H9 (cell line): ENCODE measurements around the gene GRID2. TPM values are rescaled to one million over a fixed set of nuclear protein-coding genes. Genes with fewer than 3 reads are reported as not detected.
"Not testable (repeated sequence)": the region's sequence is repeated elsewhere in the genome, so short reads cannot be mapped to it uniquely, and the experiment has no call there.

Experiments used
- DNase-seq: peaks from one replicate; pipeline ENCODE4 v3.0.0-alpha.2; 2017
- H2AFZ ChIP-seq: one replicate; pipeline ENCODE4 v1.6.1; 2013; ENCODE audit warnings: mild to moderate bottlenecking, low read length, control low read depth, moderate library complexity
- H2AK5ac ChIP-seq: 2 replicates; pipeline ENCODE4 v1.6.1; 2013; ENCODE audit warnings: low read length, control low read depth, mixed read lengths; ENCODE audit not compliant: insufficient read length
- H2BK120ac ChIP-seq: one replicate; pipeline ENCODE4 v1.6.1; 2013; ENCODE audit warnings: low read depth, mild to moderate bottlenecking, low read length, control low read depth, inconsistent platforms; ENCODE audit not compliant: poor library complexity, severe bottlenecking
- H2BK12ac ChIP-seq: 2 replicates; pipeline ENCODE4 v1.6.1; 2013; ENCODE audit warnings: low read length, control low read depth, mixed read lengths, low read depth; ENCODE audit not compliant: insufficient read length
- H2BK15ac ChIP-seq: 2 replicates; pipeline ENCODE4 v1.6.1; 2013; ENCODE audit warnings: low read depth, low read length, control low read depth
- H2BK20ac ChIP-seq: one replicate; pipeline ENCODE4 v1.6.1; 2013; ENCODE audit warnings: low read depth, mild to moderate bottlenecking, low read length, control low read depth, inconsistent platforms; ENCODE audit not compliant: poor library complexity, severe bottlenecking
- H2BK5ac ChIP-seq: 2 replicates; pipeline ENCODE4 v1.6.1; 2013; ENCODE audit warnings: low read length, control low read depth, mixed read lengths; ENCODE audit not compliant: insufficient read length
- H3K14ac ChIP-seq: 2 replicates; pipeline ENCODE4 v1.6.1; 2013; ENCODE audit warnings: low read length, control low read depth; ENCODE audit not compliant: insufficient read depth
- H3K18ac ChIP-seq: 2 replicates; pipeline ENCODE4 v1.6.1; 2013; ENCODE audit warnings: low read depth, mild to moderate bottlenecking, mixed read lengths, low read length, control low read depth; ENCODE audit not compliant: insufficient read length
- H3K23ac ChIP-seq: 2 replicates; pipeline ENCODE4 v1.6.1; 2013; ENCODE audit warnings: low read length, control low read depth, mixed read lengths, low read depth; ENCODE audit not compliant: insufficient read length
- H3K23me2 ChIP-seq: 2 replicates; pipeline ENCODE4 v1.6.1; 2013; ENCODE audit warnings: low read depth, mild to moderate bottlenecking, mixed read lengths, low read length, control low read depth; ENCODE audit not compliant: insufficient read length, poor library complexity, severe bottlenecking
- H3K27ac ChIP-seq: 2 replicates; pipeline ENCODE4 v1.5.1; 2013; ENCODE audit warnings: low read length, control low read depth, mixed read lengths, low read depth; ENCODE audit not compliant: insufficient read length
- H3K27me3 ChIP-seq: 2 replicates; pipeline ENCODE4 v1.6.1; 2013; ENCODE audit warnings: low read length, control low read depth, inconsistent platforms; ENCODE audit not compliant: insufficient read depth
- H3K4ac ChIP-seq: 2 replicates; pipeline ENCODE4 v1.6.1; 2013; ENCODE audit warnings: low read depth, mild to moderate bottlenecking, control low read depth, inconsistent platforms, low read length, moderate library complexity
- H3K4me1 ChIP-seq: 2 replicates; pipeline ENCODE4 v1.6.1; 2013; ENCODE audit warnings: low read length, control low read depth, inconsistent platforms; ENCODE audit not compliant: insufficient read depth
- H3K4me2 ChIP-seq: 2 replicates; pipeline ENCODE4 v1.6.1; 2013; ENCODE audit warnings: low read length, control low read depth, mixed read lengths; ENCODE audit not compliant: insufficient read length, insufficient read depth
- H3K56ac ChIP-seq: 2 replicates; pipeline ENCODE4 v1.6.1; 2013; ENCODE audit warnings: low read depth, mild to moderate bottlenecking, mixed read lengths, low read length, control low read depth; ENCODE audit not compliant: insufficient read length
- H3K79me1 ChIP-seq: 2 replicates; pipeline ENCODE4 v1.6.1; 2013; ENCODE audit warnings: low read depth, mild to moderate bottlenecking, moderate library complexity, low read length, control low read depth, inconsistent platforms; ENCODE audit not compliant: insufficient read depth, poor library complexity, severe bottlenecking
- H3K79me2 ChIP-seq: 2 replicates; pipeline ENCODE4 v1.6.1; 2013; ENCODE audit warnings: low read length, control low read depth, inconsistent platforms; ENCODE audit not compliant: insufficient read depth
- H3K9ac ChIP-seq: 2 replicates; pipeline ENCODE4 v1.6.1; 2013; ENCODE audit warnings: low read length, control low read depth, mixed read lengths; ENCODE audit not compliant: insufficient read length; ENCODE audit errors: extremely low read depth
- H3K9me3 ChIP-seq: one replicate; pipeline ENCODE4 v1.6.1; 2013; ENCODE audit warnings: low read depth, low read length, inconsistent platforms; ENCODE audit not compliant: control insufficient read depth
- H3T11ph ChIP-seq: one replicate; pipeline ENCODE4 v1.6.1; 2013; ENCODE audit warnings: mild to moderate bottlenecking, low read length, control low read depth, inconsistent platforms
- H4K20me1 ChIP-seq: one replicate; pipeline ENCODE4 v1.6.1; 2013; ENCODE audit not compliant: control insufficient read depth, insufficient read length, insufficient read depth
- H4K5ac ChIP-seq: 2 replicates; pipeline ENCODE4 v1.6.1; 2013; ENCODE audit warnings: low read depth, mild to moderate bottlenecking, mixed read lengths, low read length, control low read depth; ENCODE audit not compliant: insufficient read length
- H4K8ac ChIP-seq: replicated peaks from 2 replicates; pipeline ENCODE4 v1.6.1; 2013; ENCODE audit warnings: low read length, control low read depth, mixed read lengths, low read depth; ENCODE audit not compliant: insufficient read length
- H4K91ac ChIP-seq: 2 replicates; pipeline ENCODE4 v1.6.1; 2013; ENCODE audit warnings: low read depth, mild to moderate bottlenecking, moderate library complexity, mixed read lengths, low read length, control low read depth; ENCODE audit not compliant: insufficient read length
- H3K27ac Mint-ChIP-seq, 3 experiments: 2 replicates in 2 of 3; 3 replicates in 1 of 3; pipeline ENCODE4 v1.8.0; 2020 to 2021; ENCODE audit warnings: mixed read lengths in 3 of 3, mild to moderate bottlenecking in 1 of 3, moderate library complexity in 1 of 3
- H3K27me3 Mint-ChIP-seq: 2 replicates; pipeline ENCODE4 v1.8.0; 2021; ENCODE audit warnings: low read depth, mild to moderate bottlenecking, moderate library complexity, mixed read lengths
- H3K36me3 Mint-ChIP-seq, 3 experiments: 2 replicates in 2 of 3; 3 replicates in 1 of 3; pipeline ENCODE4 v1.8.0; 2020 to 2021; ENCODE audit warnings: low read depth in 3 of 3, mixed read lengths in 3 of 3; ENCODE audit not compliant: insufficient read depth in 1 of 3
- H3K4me1 Mint-ChIP-seq, 2 experiments: 2 replicates each; pipeline ENCODE4 v1.8.0; 2020; ENCODE audit warnings: mixed read lengths in 2 of 2
- H3K4me3 Mint-ChIP-seq, 2 experiments: 2 replicates in 1 of 2; 3 replicates in 1 of 2; pipeline ENCODE4 v1.8.0; 2020 to 2021; ENCODE audit warnings: mild to moderate bottlenecking in 2 of 2, mixed read lengths in 2 of 2, moderate library complexity in 1 of 2
- H3K9me3 Mint-ChIP-seq, 2 experiments: 2 replicates in 1 of 2; 3 replicates in 1 of 2; pipeline ENCODE4 v1.8.0; 2020; ENCODE audit warnings: mild to moderate bottlenecking in 2 of 2, mixed read lengths in 2 of 2, moderate library complexity in 1 of 2
- WGBS: extraction: QIAGEN DNeasy Blood & Tissue Kit; methylation state at CpG from one replicate; pipeline ENCODE4 v1.1.7; 2013; ENCODE audit warnings: missing lambda C conversion rate, low lambda C conversion rate, mixed read lengths; ENCODE audit not compliant: insufficient read length; ENCODE audit errors: extremely low coverage; 5-methylcytosine and 5-hydroxymethylcytosine counted together
- total RNA-seq: library from RNA; stranded (reverse); gene quantifications from 2 replicates; pipeline ENCODE4 v1.2.1, GENCODE V29; 2021

Gene GRID2
- total RNA-seq, 1 experiment from 2014 or later, result 21.8 TPM

DNA sequence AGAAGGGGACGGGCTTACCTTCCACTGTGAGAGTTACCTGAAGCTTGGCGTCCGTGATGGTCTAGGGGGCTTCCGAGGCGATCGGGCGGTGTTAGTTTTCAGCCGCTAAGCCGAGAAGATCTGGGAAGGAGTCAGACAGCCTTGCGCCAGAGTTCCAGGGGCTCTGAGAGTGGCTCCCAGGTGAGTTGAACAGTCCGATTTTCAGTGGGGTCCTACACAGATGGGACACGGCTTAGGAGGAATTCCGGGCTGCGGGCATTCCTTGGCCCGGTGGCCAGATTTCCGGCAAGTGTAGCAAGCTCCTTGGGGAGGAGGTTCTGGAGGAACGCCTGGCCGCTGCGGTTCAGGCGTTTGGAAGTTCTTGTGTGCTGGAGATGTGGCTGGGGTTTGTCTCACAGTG lies 138.4 kb downstream of the GRID2 start:
- not testable (repeated sequence) for H3K14ac ChIP-seq, H3K18ac ChIP-seq, H2BK20ac ChIP-seq, H4K8ac ChIP-seq, H3K56ac ChIP-seq, H4K20me1 ChIP-seq, H3K9me3 ChIP-seq, H3K27ac ChIP-seq, H3K23me2 ChIP-seq, H2AK5ac ChIP-seq, H4K5ac ChIP-seq, H2BK12ac ChIP-seq, H2AFZ ChIP-seq, H3K4ac ChIP-seq, H3K27me3 Mint-ChIP-seq, H2BK15ac ChIP-seq, H2BK5ac ChIP-seq, H3K27me3 ChIP-seq, H3K79me1 ChIP-seq, H3K23ac ChIP-seq, H3T11ph ChIP-seq, H2BK120ac ChIP-seq, H3K4me1 ChIP-seq, H4K91ac ChIP-seq
- H3K9me3 Mint-ChIP-seq, result peaks cover 0 to 18% of the 10 kb centered on the region in 2 experiments; a peak in 3 of 5 replicates
- peak overlapping the region; percentile 99 for H3K27ac Mint-ChIP-seq
- peak; percentile 30 for DNase-seq
- WGBS, result no CpG with 5 or more reads among the region's 20 CpGs
- H3K4me2 ChIP-seq, result peak overlapping the region; percentile 22
- H3K36me3 Mint-ChIP-seq, result peaks cover 8 to 17% (median 10%) of the 10 kb centered on the region in 3 experiments
- peaks cover 82 to 91% of the 10 kb centered on the region in 2 experiments for H3K4me1 Mint-ChIP-seq
- H3K4me3 Mint-ChIP-seq, result peak overlapping the region; percentile 82 to 84
- peaks cover 24% of the 10 kb centered on the region for H3K79me2 ChIP-seq
- H3K9ac ChIP-seq, result peak overlapping the region; percentile 94

DNA sequence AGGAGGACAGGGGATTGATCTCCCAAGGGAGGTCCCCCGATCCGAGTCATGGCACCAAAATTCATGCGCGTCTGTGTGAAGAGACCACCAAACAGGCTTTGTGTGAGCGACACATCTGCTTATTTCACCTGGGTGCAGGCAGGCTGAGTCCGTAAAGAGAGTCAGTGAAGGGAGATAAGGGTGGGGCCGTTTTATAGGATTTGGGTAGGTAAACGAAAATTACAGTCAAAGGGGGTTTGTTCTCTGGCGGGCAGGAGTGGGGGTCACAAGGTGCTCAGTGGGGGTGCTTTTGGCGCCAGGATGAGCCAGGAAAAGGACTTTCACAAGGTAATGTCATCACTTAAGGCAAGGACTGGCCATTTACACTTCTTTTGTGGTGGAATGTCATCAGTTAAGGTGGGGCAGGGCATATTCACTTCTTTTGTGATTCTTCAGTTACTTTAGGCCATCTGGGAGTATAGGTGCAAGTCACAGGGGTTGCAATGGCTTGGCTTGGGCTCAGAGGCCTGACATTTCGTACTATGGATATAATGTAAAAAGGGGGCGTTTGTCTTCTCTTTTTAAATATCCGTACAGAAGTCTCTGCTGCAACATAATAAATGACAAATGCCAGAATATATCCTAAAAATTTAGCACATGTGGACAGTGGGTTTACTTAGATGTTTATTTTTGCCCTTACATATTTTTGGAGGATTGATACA lies 140.5 kb downstream of the GRID2 start:
- Histone ChIP-seq H3K27ac (peak overlapping the region; percentile 84), H3K9ac (peak overlapping the region; percentile 94), H3K79me2 (peaks cover 39% of the 10 kb centered on the region), H3K4me2 (peak overlapping the region; percentile 80)
- H4K5ac ChIP-seq, H4K20me1 ChIP-seq, H4K8ac ChIP-seq, H4K91ac ChIP-seq, H3K14ac ChIP-seq, H3K27me3 ChIP-seq, H3K23ac ChIP-seq, H3K56ac ChIP-seq, H2BK12ac ChIP-seq, H2BK120ac ChIP-seq, H3K18ac ChIP-seq, H3K9me3 ChIP-seq, H3T11ph ChIP-seq, H2BK5ac ChIP-seq, H2AK5ac ChIP-seq, H3K27me3 Mint-ChIP-seq, H2BK20ac ChIP-seq, H3K23me2 ChIP-seq, H3K79me1 ChIP-seq, H2BK15ac ChIP-seq, H3K4ac ChIP-seq, H3K4me1 ChIP-seq, H2AFZ ChIP-seq: not testable (repeated sequence)
- Mint-ChIP-seq H3K9me3 (peaks cover 0 to 18% of the 10 kb centered on the region in 2 experiments; a peak in 3 of 5 replicates), H3K4me1 (peaks cover 69 to 80% of the 10 kb centered on the region in 2 experiments), H3K27ac (peak overlapping the region; percentile 98 to 99 (median 99)), H3K4me3 (peak overlapping the region; percentile 82 to 84), H3K36me3 (peaks cover 10 to 17% (median 13%) of the 10 kb centered on the region in 3 experiments)
- no CpG with 5 or more reads among the region's 13 CpGs for WGBS
- peak; percentile 80 for DNase-seq
